Measurements from ENCODE around the gene ZBTB49.
A peak's percentile ranks its signal among the peaks of the same experiment; 100 is the strongest.
"Not testable (repeated sequence)": the region's sequence is repeated elsewhere in the genome, so short reads cannot be mapped to it uniquely, and the experiment has no call there.

ZBTB49 gene

GRCh38 chr4:4323705-4324534 lies 33.9 kb downstream of the ZBTB49 start:
- no peak for DNase-seq (ENCODE audit: low read depth, low spot score)

GRCh38 chr4:4325321-4325720 lies 35.3 kb downstream of the ZBTB49 start:
- no peak for DNase-seq (ENCODE audit: low read depth, low spot score)

- DNase-seq (ENCODE audit: low read depth, low spot score), result no peak
Observed at GRCh38 chr4:4326166-4326565, 36.1 kb downstream of the ZBTB49 start.

GRCh38 chr4:4327652-4328121 lies 37.6 kb downstream of the ZBTB49 start:
- no peak for DNase-seq (ENCODE audit: low read depth, low spot score)

GRCh38 chr4:4328206-4328605 lies 38.2 kb downstream of the ZBTB49 start:
- no peak for DNase-seq (ENCODE audit: low read depth, low spot score)

- DNase-seq (ENCODE audit: low read depth, low spot score), result no peak
Observed at GRCh38 chr4:4328840-4329239, 38.8 kb downstream of the ZBTB49 start.

- no peak for DNase-seq (ENCODE audit: low read depth, low spot score)
Observed at GRCh38 chr4:4329496-4329895, 39.4 kb downstream of the ZBTB49 start.

- DNase-seq (ENCODE audit: low read depth, low spot score), result no peak
Observed at GRCh38 chr4:4330794-4331193, 40.7 kb downstream of the ZBTB49 start.

GRCh38 chr4:4332529-4332928 lies 42.5 kb downstream of the ZBTB49 start:
- DNase-seq (ENCODE audit: low read depth, low spot score), result no peak

- no peak for DNase-seq (ENCODE audit: low read depth, low spot score)
Observed at GRCh38 chr4:4333265-4333706, 43.2 kb downstream of the ZBTB49 start.

- DNase-seq (ENCODE audit: low read depth, low spot score), result peak; percentile 43
Observed at GRCh38 chr4:4334798-4335520, 44.9 kb downstream of the ZBTB49 start.

GRCh38 chr4:4338210-4339001 lies 48.4 kb downstream of the ZBTB49 start:
- DNase-seq (ENCODE audit: low read depth, low spot score), result no peak

- DNase-seq (ENCODE audit: low read depth, low spot score), result no peak
Observed at GRCh38 chr4:4339504-4340085, 49.5 kb downstream of the ZBTB49 start.

- no peak for DNase-seq (ENCODE audit: low read depth, low spot score)
Observed at GRCh38 chr4:4341861-4342650, 52.0 kb downstream of the ZBTB49 start.

- no peak for DNase-seq (ENCODE audit: low read depth, low spot score)
Observed at GRCh38 chr4:4343038-4343437, 53.0 kb downstream of the ZBTB49 start.

GRCh38 chr4:4344915-4345527 lies 55.0 kb downstream of the ZBTB49 start:
- DNase-seq (ENCODE audit: low read depth, low spot score), result no peak

GRCh38 chr4:4347585-4347984 lies 57.5 kb downstream of the ZBTB49 start:
- DNase-seq (ENCODE audit: low read depth, low spot score), result no peak

GRCh38 chr4:4348585-4348984 lies 58.5 kb downstream of the ZBTB49 start:
- not testable (repeated sequence) for DNase-seq (ENCODE audit: low read depth, low spot score)

- DNase-seq (ENCODE audit: low read depth, low spot score), result no peak
Observed at GRCh38 chr4:4349867-4350266, 59.8 kb downstream of the ZBTB49 start.

- no peak for DNase-seq (ENCODE audit: low read depth, low spot score)
Observed at GRCh38 chr4:4350909-4351308, 60.9 kb downstream of the ZBTB49 start.
